Measurements from ENCODE around the gene MAP2K7.
"Not testable (repeated sequence)": the region's sequence is repeated elsewhere in the genome, so short reads cannot be mapped to it uniquely, and the experiment has no call there.

MAP2K7 gene

GRCh38 chr19:7859087-7859486 lies 44.6 kb upstream of the MAP2K7 start:
- H3K27ac ChIP-seq (ENCODE audit: extremely low read depth, low read depth, low read length); H3K4me1 ChIP-seq (ENCODE audit: control insufficient read depth, insufficient read depth, low read length); H3K9me3 ChIP-seq (ENCODE audit: control insufficient read depth, insufficient read depth, low read depth, low read length); H3K4me3 ChIP-seq (ENCODE audit: low read depth, low read length); POLR2A ChIA-PET: not testable (repeated sequence)
- TF ChIP-seq ZIC2 (tag by site-specific recombination; IDR thresholded peaks at IDR 0.05) = peak; percentile 96
- CTCF ChIA-PET = interaction anchor here (0.9 to 2.8 kb wide), 3 partner anchors 10 to 86 kb away, joined by 3 to 21 read pairs (median 4); partner anchors contain the start of gene SNAPC2
- H3K36me3 ChIP-seq (ENCODE audit: control insufficient read depth in 2 of 2, insufficient read depth in 1 of 2, low read length in 2 of 2) = peaks cover 0 to 13% of the 10 kb centered on the region in 2 experiments; a peak in 1 of 3 replicates

- ChIA-PET POLR2A (interaction anchor here (1.5 kb wide), 1 partner anchor 9 kb away, joined by 3 read pairs; no protein-coding TSS in a partner anchor), CTCF (interaction anchor here (0.6 to 2.0 kb wide), 4 partner anchors 7 to 60 kb away, joined by 3 to 11 read pairs (median 6); partner anchors contain the start of gene SNAPC2)
- TF ChIP-seq ZNF792 (tag by site-specific recombination; IDR thresholded peaks at IDR 0.05) = no peak
- no peak for TF ChIP-seq ZNF843 (tag by site-specific recombination; IDR thresholded peaks at IDR 0.05)
- no peak for TF ChIP-seq GLIS1 (tag by site-specific recombination; IDR thresholded peaks at IDR 0.05)
- peak; percentile 26; the same call in 1 of the 2 replicates for TF ChIP-seq GLIS2 (tag by site-specific recombination; IDR thresholded peaks at IDR 0.05)
- no peak for TF ChIP-seq ZSCAN5A (tag by site-specific recombination; IDR thresholded peaks at IDR 0.05)
- TF ChIP-seq KLF9 (tag by site-specific recombination; IDR thresholded peaks at IDR 0.05; ENCODE audit: low read depth) = no peak
- Histone ChIP-seq H3K27ac (ENCODE audit: extremely low read depth, low read depth, low read length) (no peak overlapping the region), H3K4me1 (ENCODE audit: control insufficient read depth, insufficient read depth, low read length) (no peaks in the 10 kb centered on the region), H3K4me3 (ENCODE audit: low read depth, low read length) (no peak overlapping the region), H3K9me3 (ENCODE audit: control insufficient read depth, insufficient read depth, low read depth, low read length) (no peaks in the 10 kb centered on the region), H3K36me3 (ENCODE audit: control insufficient read depth in 2 of 2, insufficient read depth in 1 of 2, low read length in 2 of 2) (peaks cover 0 to 13% of the 10 kb centered on the region in 2 experiments; a peak in 1 of 3 replicates)
Measured at GRCh38 chr19:7859831-7860713, 43.6 kb upstream of the MAP2K7 start.

- POLR2A ChIA-PET = interaction anchor here (1.5 kb wide), 1 partner anchor 8 kb away, joined by 3 read pairs; no protein-coding TSS in a partner anchor
- H3K4me1 ChIP-seq (ENCODE audit: control insufficient read depth, insufficient read depth, low read length) = no peaks in the 10 kb centered on the region
- no peak for TF ChIP-seq ZSCAN4 (tag by site-specific recombination; IDR thresholded peaks at IDR 0.05)
- no peak for TF ChIP-seq ZNF16 (tag by site-specific recombination; IDR thresholded peaks at IDR 0.05; ENCODE audit: low read depth)
- TF ChIP-seq ZBTB20 (tag by site-specific recombination; IDR thresholded peaks at IDR 0.05) = no peak
- no peak for TF ChIP-seq ZNF18 (tag by site-specific recombination; IDR thresholded peaks at IDR 0.05)
- TF ChIP-seq ZNF514 (tag by site-specific recombination; IDR thresholded peaks at IDR 0.05) = no peak
- no peak for TF ChIP-seq ZNF513 (tag by site-specific recombination; IDR thresholded peaks at IDR 0.05)
- TF ChIP-seq PRDM1 (tag by site-specific recombination; IDR thresholded peaks at IDR 0.05) = no peak
- no peak for TF ChIP-seq ZNF211 (tag by site-specific recombination; IDR thresholded peaks at IDR 0.05; ENCODE audit: low read depth)
- no peak for TF ChIP-seq RBAK (tag by site-specific recombination; IDR thresholded peaks at IDR 0.05)
- TF ChIP-seq SCRT2 (tag by site-specific recombination; IDR thresholded peaks at IDR 0.05) = no peak
- TF ChIP-seq ZBTB26 (tag by site-specific recombination; optimal IDR thresholded peaks at IDR 0.05) = no peak
- TF ChIP-seq GLIS1 (tag by site-specific recombination; IDR thresholded peaks at IDR 0.05) = peak; percentile 47
- no peak for TF ChIP-seq ZNF837 (tag by site-specific recombination; IDR thresholded peaks at IDR 0.05)
Measured at GRCh38 chr19:7860714-7861618, 42.7 kb upstream of the MAP2K7 start.

More at GRCh38 chr19:7860714-7861618, 42.7 kb upstream of the MAP2K7 start:
- no peak overlapping the region for H3K4me3 ChIP-seq (ENCODE audit: low read depth, low read length)
- H3K27ac ChIP-seq (ENCODE audit: extremely low read depth, low read depth, low read length) = no peak overlapping the region
- H3K9me3 ChIP-seq (ENCODE audit: control insufficient read depth, insufficient read depth, low read depth, low read length) = no peaks in the 10 kb centered on the region
- CTCF ChIA-PET = interaction anchor here (0.6 to 2.0 kb wide), 4 partner anchors 8 to 60 kb away, joined by 3 to 11 read pairs (median 6); no protein-coding TSS in a partner anchor
- peaks cover 0 to 13% of the 10 kb centered on the region in 2 experiments; a peak in 1 of 3 replicates for H3K36me3 ChIP-seq (ENCODE audit: control insufficient read depth in 2 of 2, insufficient read depth in 1 of 2, low read length in 2 of 2)

Data from HEK293 (cell line).